Upper lobe of left lung (tissue), 6 donors: Measurements from ENCODE around the gene MCTP1. TPM values are rescaled to one million over a fixed set of nuclear protein-coding genes. Genes with fewer than 3 reads are reported as not detected.

Experiments
- ATAC-seq, 2 donors: fragments of 200-7000 bp; cut with Tn5 transposase; one replicate each; pipeline ENCODE4 v1.9.1; 2022; ENCODE audit warnings: mild to moderate bottlenecking in 2 of 2, moderate library complexity in 2 of 2; ENCODE audit not compliant: low FRiP score in 2 of 2
- DNase-seq, 2 donors: peaks; one replicate each; pipeline ENCODE4 v3.0.0-alpha.2; 2019 to 2020
- H3K27ac ChIP-seq, 4 donors: fragments of 200-600 bp; sonication (generic); one replicate each; pipeline ENCODE4 v1.5.1; 2016 to 2019
- H3K27me3 ChIP-seq, 4 donors: fragments of 200-600 bp; sonication (generic); one replicate each; pipeline ENCODE4 v1.5.1; 2017 to 2019
- H3K36me3 ChIP-seq, 4 donors: fragments of 200-600 bp; sonication (generic); one replicate each; pipeline ENCODE4 v1.5.1; 2016 to 2019
- H3K4me1 ChIP-seq, 4 donors: fragments of 200-600 bp; sonication (generic); one replicate each; pipeline ENCODE4 v1.5.1; 2018 to 2019
- H3K4me3 ChIP-seq, 4 donors: fragments of 200-600 bp; sonication (generic); one replicate each; pipeline ENCODE4 v1.5.1; 2017 to 2019; ENCODE audit warnings: mild to moderate bottlenecking in 2 of 4, moderate library complexity in 1 of 4
- H3K9me3 ChIP-seq, 4 donors: fragments of 200-600 bp; sonication (generic); one replicate each; pipeline ENCODE4 v1.5.1; 2018 to 2019
- CTCF ChIP-seq, 6 experiments: fragments of 450-650 bp in 4 of 6; fragments of 200-600 bp in 2 of 6; sonication (generic) in 2 of 6; IDR thresholded peaks; one replicate each; pipeline ENCODE4 v1.5.1; 2016 to 2019; ENCODE audit warnings: antibody characterized with exemption in 6 of 6
- EP300 ChIP-seq, 4 donors: sonication (generic); formaldehyde crosslinking; IDR thresholded peaks; one replicate each; pipeline ENCODE4 v1.5.1; 2017; ENCODE audit warnings: antibody characterized with exemption in 4 of 4, control low read depth in 2 of 4
- POLR2A ChIP-seq, 4 donors: fragments of 450-650 bp; IDR thresholded peaks; one replicate each; pipeline ENCODE4 v1.5.1; 2016 to 2017; ENCODE audit warnings: antibody characterized with exemption in 4 of 4, mild to moderate bottlenecking in 2 of 4
- POLR2AphosphoS5 ChIP-seq, 2 donors: sonication (generic); formaldehyde crosslinking; IDR thresholded peaks; one replicate each; pipeline ENCODE4 v1.5.1; 2017; ENCODE audit warnings: antibody characterized with exemption in 2 of 2
- WGBS, 2 donors: methylation state at CpG; one replicate each; pipeline ENCODE4 v1.1.5; 2017 to 2018; 5-methylcytosine and 5-hydroxymethylcytosine counted together
- total RNA-seq, 6 donors: library from RNA; depleted of rRNA in 4 of 6; stranded (reverse); fragments of >200 nt in 4 of 6; gene quantifications; one replicate each; pipeline versions ENCODE4 v1.1.0 to v1.2.1, GENCODE V29; 2016 to 2021
- donor health status: DM: no; HTN: no; CAD: no; lungs with moderate emphysema.
- donor health status: DM: no; HTN: yes; CAD: no; lungs with severe emphysema.

MCTP1 gene
- total RNA-seq, 6 donors from 2014 or later: 30.4 to 43.8 (median 38.3) TPM

GRCh38 chr5:94699562-94699961 lies 585.3 kb downstream of the MCTP1 start:
- H3K36me3 ChIP-seq: peaks cover 0 to 6% (median 2%) of the 10 kb centered on the region in 4 donors
- ATAC-seq (no peak), DNase-seq (no peak)
- no peak overlapping the region for H3K4me3 ChIP-seq
- H3K27ac ChIP-seq: no peak overlapping the region
- H3K9me3 ChIP-seq: no peaks in the 10 kb centered on the region
- H3K27me3 ChIP-seq: no peaks in the 10 kb centered on the region
- H3K4me1 ChIP-seq: no peaks in the 10 kb centered on the region
- 92 to 98% methylated on average over 2 of the region's 2 CpGs for WGBS, 2 donors
- TF ChIP-seq CTCF (IDR thresholded peaks at IDR 0.05) (no peak), POLR2AphosphoS5 (IDR thresholded peaks at IDR 0.05) (no peak), POLR2A (IDR thresholded peaks at IDR 0.05) (no peak), EP300 (IDR thresholded peaks at IDR 0.05) (no peak)

GRCh38 chr5:94698197-94698596 lies 586.7 kb downstream of the MCTP1 start:
- no peaks in the 10 kb centered on the region for H3K9me3 ChIP-seq
- ATAC-seq (no peak), DNase-seq (no peak)
- no peak overlapping the region for H3K27ac ChIP-seq
- no peak for TF ChIP-seq EP300 (IDR thresholded peaks at IDR 0.05)
- TF ChIP-seq POLR2AphosphoS5 (IDR thresholded peaks at IDR 0.05): no peak
- TF ChIP-seq CTCF (IDR thresholded peaks at IDR 0.05): no peak
- no peak for TF ChIP-seq POLR2A (IDR thresholded peaks at IDR 0.05)
- 91 to 94% methylated on average over 5 of the region's 5 CpGs for WGBS, 2 donors
- H3K4me1 ChIP-seq: peaks cover 0 to 2% (median under 1%) of the 10 kb centered on the region in 4 donors
- H3K27me3 ChIP-seq: no peaks in the 10 kb centered on the region
- H3K36me3 ChIP-seq: peaks cover 0 to 6% (median 2%) of the 10 kb centered on the region in 4 donors
- no peak overlapping the region for H3K4me3 ChIP-seq

- Histone ChIP-seq H3K4me3 (no peak overlapping the region), H3K27ac (no peak overlapping the region), H3K36me3 (peaks cover 0 to 4% (median under 1%) of the 10 kb centered on the region in 4 donors), H3K27me3 (no peaks in the 10 kb centered on the region), H3K4me1 (peaks cover 0 to 5% (median 2%) of the 10 kb centered on the region in 4 donors), H3K9me3 (no peaks in the 10 kb centered on the region)
- DNase-seq (no peak), ATAC-seq (no peak)
- TF ChIP-seq POLR2AphosphoS5 (IDR thresholded peaks at IDR 0.05): no peak
- no peak for TF ChIP-seq CTCF (IDR thresholded peaks at IDR 0.05)
- TF ChIP-seq EP300 (IDR thresholded peaks at IDR 0.05): no peak
- TF ChIP-seq POLR2A (IDR thresholded peaks at IDR 0.05): no peak
- 97 to 98% methylated on average over 2 of the region's 2 CpGs for WGBS, 2 donors
These were observed 590.2 kb downstream of the MCTP1 start for GRCh38 chr5:94694671-94695070.

GRCh38 chr5:94693845-94694370 lies 591.0 kb downstream of the MCTP1 start:
- Histone ChIP-seq H3K4me3 (no peak overlapping the region), H3K36me3 (peaks cover 0 to 8% (median 4%) of the 10 kb centered on the region in 4 donors), H3K9me3 (no peaks in the 10 kb centered on the region), H3K27ac (no peak overlapping the region), H3K27me3 (no peaks in the 10 kb centered on the region), H3K4me1 (peaks cover 0 to 5% (median 2%) of the 10 kb centered on the region in 4 donors)
- no peak for DNase-seq
- WGBS, 2 donors: 55 to 64% methylated on average over 1 of the region's 1 CpG
- TF ChIP-seq CTCF (IDR thresholded peaks at IDR 0.05) (no peak), POLR2A (IDR thresholded peaks at IDR 0.05) (no peak), EP300 (IDR thresholded peaks at IDR 0.05) (no peak), POLR2AphosphoS5 (IDR thresholded peaks at IDR 0.05) (no peak)
- ATAC-seq: no peak
